ENCODE data around the gene FLOT1.
"Not testable (repeated sequence)": the region's sequence is repeated elsewhere in the genome, so short reads cannot be mapped to it uniquely, and the experiment has no call there.

The FLOT1 gene

GRCh38 chr6:30721198-30722024 lies 21.1 kb downstream of the FLOT1 start:
- DNase-seq, result peak; percentile 76 to 83

GRCh38 chr6:30720738-30721197 lies 21.7 kb downstream of the FLOT1 start:
- peak; percentile 53 to 58 for DNase-seq

DNA sequence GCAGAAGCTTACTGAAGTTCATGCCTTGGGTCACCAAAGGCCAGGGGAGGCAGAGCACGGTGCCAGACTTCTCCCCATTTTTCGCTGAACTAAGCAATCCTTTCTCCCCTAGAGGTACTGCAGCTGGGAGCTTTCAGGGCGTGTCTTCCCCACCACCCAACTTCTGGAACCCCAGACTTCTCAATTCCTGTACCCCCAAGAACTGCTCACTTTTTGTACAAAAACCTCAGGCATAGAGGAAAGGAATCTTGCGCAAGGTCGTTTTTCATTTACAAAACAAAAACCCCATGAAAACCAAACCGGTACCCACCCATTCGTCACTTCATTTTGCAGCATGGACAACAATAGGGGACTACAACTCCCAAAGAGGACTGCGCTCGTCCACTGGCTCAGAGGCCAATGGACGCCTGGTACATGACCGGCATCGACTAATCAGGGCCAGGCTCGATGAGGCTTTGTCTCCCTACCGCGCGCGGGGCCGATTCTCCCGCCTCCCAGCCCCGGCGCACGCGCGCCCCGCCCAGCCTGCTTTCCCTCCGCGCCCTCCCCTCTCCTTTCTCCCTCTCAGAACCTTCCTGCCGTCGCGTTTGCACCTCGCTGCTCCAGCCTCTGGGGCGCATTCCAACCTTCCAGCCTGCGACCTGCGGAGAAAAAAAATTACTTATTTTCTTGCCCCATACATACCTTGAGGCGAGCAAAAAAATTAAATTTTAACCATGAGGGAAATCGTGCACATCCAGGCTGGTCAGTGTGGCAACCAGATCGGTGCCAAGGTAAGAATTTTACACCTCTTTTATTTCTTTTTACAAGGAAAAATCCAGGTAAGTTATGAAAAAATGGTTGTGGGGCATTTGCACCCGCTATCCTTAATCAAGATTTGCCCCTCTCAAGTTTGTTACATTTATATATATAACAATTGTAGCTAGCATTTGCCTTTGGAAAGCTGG lies 22.4 kb downstream of the FLOT1 start, which contains the start of gene TUBB:
Gene TUBB (plus strand): TSS at position 562 of the 947 bp plus-strand sequence. CDS start 155 bp downstream, at position 717.
- peak; percentile 96 to 98 for DNase-seq

DNA sequence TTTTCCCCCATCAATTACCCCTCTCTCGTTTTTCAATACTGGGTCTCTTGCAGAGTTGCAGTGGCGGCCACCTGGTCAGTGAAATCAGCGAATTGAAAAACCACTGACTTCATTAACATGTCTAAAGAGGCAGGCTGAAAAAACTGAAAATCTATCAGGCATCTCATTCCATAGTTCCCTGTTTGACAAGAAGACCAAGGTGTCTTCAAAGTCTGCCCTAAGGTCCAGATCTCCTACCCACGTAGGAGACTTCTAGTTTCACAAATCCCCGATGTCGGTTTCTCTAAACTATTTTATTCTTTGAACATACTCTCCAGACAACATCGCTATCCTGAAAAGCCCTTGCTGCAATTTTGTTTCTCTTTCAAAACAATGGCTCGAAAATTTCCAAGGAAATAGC lies 23.1 kb downstream of the FLOT1 start:
- DNase-seq, result no peak

- DNase-seq, result not testable (repeated sequence)
These were observed 24.4 kb downstream of the FLOT1 start for GRCh38 chr6:30717845-30718720.

DNA sequence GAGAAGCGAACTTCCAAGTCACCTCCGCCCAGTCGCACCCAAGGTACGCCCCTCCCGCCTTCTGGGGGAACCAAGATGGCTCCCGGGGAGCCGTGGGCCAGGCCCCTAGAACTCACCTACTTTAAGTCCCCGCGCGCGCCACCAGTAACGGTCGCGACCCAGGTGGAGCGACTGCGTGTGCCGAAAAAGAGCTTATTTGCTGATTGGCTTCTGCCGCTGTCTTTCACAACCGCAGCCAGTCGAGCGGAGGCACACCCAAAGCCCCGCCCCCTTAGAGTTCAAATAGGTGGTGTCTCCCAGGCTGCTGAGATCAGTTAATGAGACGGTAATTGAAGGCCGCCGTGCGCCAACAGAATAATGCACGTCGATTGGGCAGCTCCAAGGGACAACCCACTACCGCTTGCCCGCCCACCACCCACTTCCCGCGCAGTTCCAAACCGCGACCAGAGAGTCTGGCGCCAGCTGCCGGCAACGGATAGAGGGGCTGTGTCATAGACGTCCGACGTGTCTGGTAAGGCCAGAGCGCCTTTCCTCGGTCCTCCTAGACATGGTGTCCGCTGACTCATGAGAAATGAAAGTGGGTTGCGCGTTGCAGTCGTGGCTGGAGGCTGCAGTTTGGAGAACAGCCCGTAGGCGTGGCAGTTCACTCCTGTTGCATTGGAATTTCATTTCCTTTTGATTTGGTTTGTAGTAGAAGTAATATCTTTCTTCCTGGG lies 25.2 kb downstream of the FLOT1 start, which contains the start of gene MDC1:
Gene MDC1 (minus strand): TSS at position 153 of the 716 bp plus-strand sequence. CDS start 2,106 bp downstream, outside the sequence.
- DNase-seq, result peak; percentile 100

DNA sequence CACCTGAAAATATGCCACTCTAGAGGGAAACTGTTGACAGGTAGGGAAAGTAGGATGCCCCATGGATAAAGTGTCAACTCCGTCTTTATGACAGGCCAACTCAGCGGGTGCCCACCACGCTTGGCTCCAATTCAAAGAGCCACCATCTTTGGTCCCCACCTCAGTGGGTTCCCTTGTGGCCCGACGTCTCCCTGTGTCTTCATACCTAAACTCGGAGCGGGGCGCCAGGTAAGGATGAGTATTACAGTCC lies 25.7 kb downstream of the FLOT1 start:
- DNase-seq, result no peak

DNA sequence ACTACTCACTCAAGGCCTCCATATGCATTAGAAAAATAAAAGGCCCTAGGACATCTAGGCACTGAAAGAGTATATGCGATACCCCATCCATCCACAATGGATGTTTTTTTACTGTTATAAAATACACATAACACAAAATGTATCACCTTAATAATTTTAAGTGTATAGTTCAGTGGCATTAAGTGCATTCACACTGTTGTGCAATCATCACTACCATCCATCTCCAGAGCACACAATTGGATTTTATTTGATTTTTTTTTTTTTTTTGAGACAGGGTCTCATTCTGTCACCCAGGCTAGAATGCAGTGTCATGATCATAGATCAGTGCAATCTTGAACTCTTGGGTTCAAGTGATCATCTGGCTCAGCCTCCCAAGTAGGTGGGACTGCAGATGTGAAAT lies 28.2 kb downstream of the FLOT1 start:
- no peak for DNase-seq

DNA sequence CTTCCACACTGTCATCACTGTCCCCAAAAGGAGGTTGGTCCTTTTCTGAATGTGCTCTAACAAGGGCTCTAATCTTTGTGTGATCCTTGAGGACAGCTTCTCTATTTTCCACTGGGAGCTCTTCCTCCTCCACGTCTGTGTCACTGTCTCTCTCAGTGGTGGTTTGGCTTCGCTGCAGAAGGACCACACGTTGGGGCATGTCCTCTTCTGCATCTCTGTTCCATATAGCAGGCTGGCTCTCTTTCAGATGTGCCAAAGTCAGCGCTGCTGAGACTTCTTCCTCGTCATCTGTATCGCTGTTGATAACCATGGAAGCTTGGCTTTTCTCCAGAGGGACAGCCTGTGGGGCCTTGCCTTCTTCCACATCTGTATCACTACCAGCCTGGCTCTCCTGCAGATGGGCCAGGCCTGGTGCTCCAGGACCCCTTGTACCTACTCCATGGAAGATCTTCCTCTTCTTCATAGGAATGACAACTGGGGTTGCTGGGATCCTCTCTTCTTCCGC lies 30.0 kb downstream of the FLOT1 start:
- DNase-seq, result no peak

- DNase-seq, result no peak
These were observed 30.6 kb downstream of the FLOT1 start for GRCh38 chr6:30711758-30712380.

- DNase-seq, result no peak
These were observed 33.2 kb downstream of the FLOT1 start for GRCh38 chr6:30709101-30709868.

DNA sequence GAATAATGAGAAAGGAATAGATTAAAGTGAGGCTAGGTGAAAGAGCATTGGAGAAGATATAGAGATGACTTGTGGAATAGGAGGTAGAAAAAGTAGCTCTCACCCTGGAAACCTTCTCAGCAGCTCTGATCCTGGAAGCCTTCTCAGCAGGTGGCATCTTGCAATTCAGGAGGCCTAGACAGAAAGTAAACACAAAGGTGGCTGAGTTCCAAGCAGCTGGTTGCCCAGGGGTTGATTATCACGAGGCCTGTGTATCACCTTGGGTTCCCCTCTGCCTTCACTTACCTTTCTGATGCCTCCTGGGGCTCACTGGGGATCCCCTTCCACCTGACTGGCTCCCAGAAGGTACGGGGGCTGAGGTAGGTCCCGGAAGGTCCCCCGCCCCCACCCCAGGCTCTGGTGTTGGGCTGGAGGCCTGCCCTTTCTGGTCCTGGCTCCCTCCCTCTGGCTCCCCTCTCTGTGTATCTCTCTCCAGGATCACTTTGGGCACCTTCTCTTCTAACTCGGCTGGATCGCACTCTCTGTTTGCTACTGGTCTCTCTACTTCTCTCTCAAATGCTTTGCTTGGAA lies 35.1 kb downstream of the FLOT1 start:
- no peak for DNase-seq

DNA sequence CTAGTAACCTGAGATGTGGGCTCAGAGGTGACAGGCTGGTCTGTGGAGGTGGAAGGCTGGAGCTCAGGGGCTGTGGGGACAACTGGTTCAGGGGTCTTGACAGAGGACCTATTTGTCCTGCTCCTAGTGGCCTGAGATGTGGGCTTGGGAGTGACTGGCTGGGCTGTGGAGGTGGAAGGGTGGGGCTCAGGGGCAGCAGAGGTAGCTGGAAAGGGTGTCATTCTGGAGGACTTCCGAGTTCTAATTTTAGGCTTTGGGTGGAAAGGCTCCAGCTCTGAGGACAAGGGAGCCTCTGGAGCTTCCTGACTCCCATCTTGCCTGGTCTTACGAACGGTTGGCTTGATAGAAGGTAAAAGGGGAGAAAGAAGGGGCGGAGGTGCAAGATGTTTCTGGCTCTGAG lies 36.9 kb downstream of the FLOT1 start:
- DNase-seq, result no peak

GRCh38 chr6:30703821-30704220 lies 38.7 kb downstream of the FLOT1 start:
- no peak for DNase-seq

GRCh38 chr6:30703011-30703410 lies 39.5 kb downstream of the FLOT1 start:
- DNase-seq, result no peak

DNA sequence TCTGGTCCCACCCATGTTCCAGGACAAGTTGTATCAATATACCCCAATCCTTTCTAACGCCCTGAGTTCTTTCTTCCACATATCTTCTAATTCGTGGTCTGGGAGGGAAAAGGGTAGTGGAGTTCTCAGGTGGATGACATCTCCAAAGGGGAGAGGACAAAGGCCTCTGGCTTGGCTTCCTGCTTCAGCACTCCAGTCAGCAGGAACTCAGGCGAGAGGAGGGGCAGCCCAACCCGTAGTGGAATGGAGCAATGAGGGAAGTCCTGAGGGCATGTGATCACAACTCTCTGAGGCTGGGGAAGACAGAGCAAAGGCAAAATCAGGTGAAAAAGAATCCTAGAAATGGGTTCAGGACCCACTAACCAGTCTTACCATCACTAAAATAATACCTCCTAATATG lies 42.1 kb downstream of the FLOT1 start:
- no peak for DNase-seq

DNA sequence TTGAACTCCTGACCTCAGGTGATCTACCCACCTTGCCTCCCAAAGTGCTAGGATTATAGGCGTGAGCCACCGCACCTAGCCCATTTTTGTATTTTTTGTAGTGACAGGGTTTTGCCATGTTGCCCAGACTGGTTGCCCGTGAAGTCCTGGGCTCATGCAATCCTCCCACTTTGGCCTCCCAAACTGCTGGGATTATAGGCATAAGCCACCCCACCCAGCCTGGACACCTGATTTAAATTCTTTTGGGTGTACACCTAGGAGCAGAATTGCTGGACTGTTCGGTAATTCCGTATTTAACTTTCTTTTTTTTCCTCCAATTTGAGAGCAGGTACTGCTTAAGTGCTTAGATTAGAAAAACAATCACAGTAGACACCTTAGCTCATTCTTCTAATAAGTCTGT lies 46.1 kb downstream of the FLOT1 start:
- DNase-seq, result no peak

- DNase-seq, result no peak
These were observed 51.2 kb downstream of the FLOT1 start for GRCh38 chr6:30691208-30691847.

DNA sequence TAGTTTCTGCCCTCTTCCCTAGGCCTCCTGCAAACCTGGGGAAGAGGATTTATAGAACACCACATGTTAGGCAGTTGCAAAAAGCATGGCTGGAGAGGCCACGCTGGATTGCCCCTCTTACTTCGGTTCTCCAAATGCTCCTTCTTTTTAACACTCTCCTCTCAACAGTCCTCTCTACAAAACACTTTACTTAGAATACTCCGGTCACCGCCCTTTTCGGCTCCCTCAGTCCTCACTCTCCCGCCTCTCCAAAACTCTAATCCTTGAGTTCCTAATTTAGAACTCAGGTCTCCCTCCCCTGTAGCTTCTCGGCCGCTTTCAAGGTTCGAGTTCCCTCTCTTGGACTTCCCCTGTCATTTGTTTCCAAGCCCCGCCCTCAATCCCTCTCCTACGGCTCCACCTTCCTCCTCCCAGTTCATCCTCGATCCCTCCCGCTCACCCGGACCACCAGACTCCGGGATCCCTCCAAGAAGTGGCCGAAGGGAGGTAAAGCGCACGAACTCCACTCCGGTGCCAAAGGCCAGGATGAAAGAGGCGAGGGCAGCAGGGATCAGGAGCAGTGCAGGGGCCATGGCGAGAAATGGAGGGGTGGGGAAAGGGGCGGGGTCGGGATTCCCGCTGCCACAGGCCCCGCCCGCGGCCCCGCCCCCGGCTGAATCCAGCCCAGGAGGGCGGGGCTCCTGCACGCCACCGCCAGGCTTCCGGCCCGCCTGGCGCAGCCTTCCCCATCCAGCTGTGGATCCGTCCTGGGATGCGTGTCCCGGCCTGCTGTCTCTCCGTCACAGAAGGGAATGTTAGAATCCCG lies 51.9 kb downstream of the FLOT1 start, which contains the start of gene NRM:
Gene NRM (minus strand): TSS at position 582 of the 805 bp plus-strand sequence. CDS start 10 bp downstream, at position 572.
- DNase-seq, result peak; percentile 91

Measured in Kasumi-1 (cell line).